HepG2 (cell line): Measurements from ENCODE around the gene XPNPEP2. TPM values are rescaled to one million over a fixed set of nuclear protein-coding genes. Genes with fewer than 3 reads are reported as not detected.

Source experiments
- ATAC-seq: fragments of 200-7000 bp; cut with Tn5 transposase; 3 replicates; pipeline ENCODE4 v1.9.1; 2020; ENCODE audit warnings: mild to moderate bottlenecking, moderate library complexity
- BruUV-seq: library from RNA; stranded (reverse); fragments of 400-500 nt; replicated peaks from 2 replicates; lab custom pipeline; 2021; lab: Mats Ljungman, UMichigan
- CTCF ChIA-PET: fragments of 300-600 bp; formaldehyde crosslinking; extraction: SDS; loops from one replicate; lab custom pipeline; 2021; ENCODE audit warnings: low total read pairs, inconsistent platforms, low intra/inter-chr PET ratio; lab: Yijun Ruan, JAX
- POLR2A ChIA-PET: fragments of 350-600 bp; sonication (Branson Sonifier 250); formaldehyde crosslinking; loops from one replicate; lab custom pipeline; 2020; ENCODE audit warnings: antibody characterized with exemption, inconsistent platforms; lab: Yijun Ruan, JAX
- DNase-seq: peaks from one replicate; pipeline ENCODE4 v3.0.0-alpha.2; 2015; ENCODE audit warnings: low spot score
- FAIRE-seq: peaks from 3 replicates; lab custom pipeline; 2011; peaks lifted over from hg19 to GRCh38; lab: Jason Lieb, UNC
- H2AFZ ChIP-seq: one replicate; pipeline ENCODE4 v1.6.1; 2011; ENCODE audit warnings: low read length, inconsistent platforms
- H3K27ac ChIP-seq: fragments of 300-600 bp; 3 replicates; pipeline ENCODE4 v1.8.0; 2011; ENCODE audit warnings: mixed run types, mild to moderate bottlenecking, mixed read lengths, low read length, inconsistent platforms; ENCODE audit not compliant: insufficient read depth; ENCODE audit errors: extremely low read length
- H3K27me3 ChIP-seq, 2 experiments: fragments of 200-600 bp in 1 of 2; 2 replicates in 1 of 2; 3 replicates in 1 of 2; pipeline versions ENCODE4 v1.6.0 to v1.8.0; 2011; ENCODE audit warnings: low read length in 2 of 2, mild to moderate bottlenecking in 2 of 2, moderate library complexity in 2 of 2, inconsistent platforms in 1 of 2; ENCODE audit not compliant: insufficient read depth in 2 of 2, control insufficient read depth in 1 of 2
- H3K36me3 ChIP-seq, 2 experiments: fragments of 200-600 bp in 1 of 2; replicated peaks in 1 of 2; 2 replicates in 1 of 2; 3 replicates in 1 of 2; pipeline versions ENCODE4 v1.5.1 to v1.8.0; 2011; ENCODE audit warnings: low read length in 2 of 2, inconsistent platforms in 1 of 2; ENCODE audit not compliant: insufficient read depth in 2 of 2, control insufficient read depth in 1 of 2
- H3K4me1 ChIP-seq: 2 replicates; pipeline ENCODE4 v1.5.1; 2012; ENCODE audit warnings: low read length, inconsistent platforms; ENCODE audit not compliant: insufficient read depth
- H3K4me2 ChIP-seq: 2 replicates; pipeline ENCODE4 v1.6.0; 2011; ENCODE audit warnings: low read depth, low read length, inconsistent platforms
- H3K4me3 ChIP-seq, 3 experiments: fragments of 200-600 bp in 1 of 3; sonication (generic), shearing (Covaris generic) in 1 of 3; replicated peaks in 1 of 3; 2 replicates each; pipeline ENCODE4 v1.5.1; 2011 to 2016; ENCODE audit warnings: low read length in 3 of 3, inconsistent platforms in 2 of 3, low read depth in 2 of 3, mild to moderate bottlenecking in 2 of 3, control low read depth in 1 of 3, mixed read lengths in 1 of 3; ENCODE audit not compliant: insufficient read depth in 1 of 3
- H3K79me2 ChIP-seq: one replicate; pipeline ENCODE4 v1.6.1; 2011; ENCODE audit warnings: low read length, inconsistent platforms; ENCODE audit not compliant: insufficient read depth
- H3K9ac ChIP-seq: 2 replicates; pipeline ENCODE4 v1.6.0; 2011; ENCODE audit warnings: mild to moderate bottlenecking, low read depth, low read length, inconsistent platforms; ENCODE audit not compliant: insufficient read depth
- H3K9me3 ChIP-seq: 2 replicates; pipeline ENCODE4 v1.5.1; 2012; ENCODE audit warnings: mild to moderate bottlenecking, low read length
- H4K20me1 ChIP-seq: 2 replicates; pipeline ENCODE4 v1.6.0; 2011; ENCODE audit warnings: inconsistent platforms, mild to moderate bottlenecking, low read length, moderate library complexity; ENCODE audit not compliant: insufficient read depth
- ESRRA ChIP-seq: sonication (generic); formaldehyde crosslinking; IDR thresholded peaks from 2 replicates; pipeline ENCODE4 v1.5.1; 2020; ENCODE audit warnings: mild to moderate bottlenecking, low read depth, missing genetic modification reagents
- NAIF1 ChIP-seq: sonication (generic); formaldehyde crosslinking; IDR thresholded peaks from 2 replicates; pipeline ENCODE4 v1.5.0; 2020; ENCODE audit warnings: mild to moderate bottlenecking, missing genetic modification reagents, borderline replicate concordance
- ZBTB42 ChIP-seq: sonication (generic); formaldehyde crosslinking; IDR thresholded peaks from 2 replicates; pipeline ENCODE4 v1.5.0; 2020; ENCODE audit warnings: mild to moderate bottlenecking, missing genetic modification reagents
- ZNF224 ChIP-seq: sonication (generic); formaldehyde crosslinking; IDR thresholded peaks from 2 replicates; pipeline ENCODE4 v1.5.0; 2020; ENCODE audit warnings: mild to moderate bottlenecking, missing genetic modification reagents
- WGBS: methylation state at CpG from one replicate; pipeline ENCODE4 v1.1.6; 2017; ENCODE audit warnings: low lambda C conversion rate; 5-methylcytosine and 5-hydroxymethylcytosine counted together
- in situ Hi-C: cut with HindIII; loops from 2 replicates; pipeline ENCODE4 v1.10.0; 2017; ENCODE audit warnings: low pct_unique_long_range_greater_than_20kb; ENCODE audit not compliant: extremely low pct_ligation_motif_present
- intact Hi-C: fragments of 100-400 bp; cut with micrococcal nuclease; formaldehyde crosslinking; loops from one replicate; pipeline ENCODE4 v1.10.0; 2022; ENCODE audit not compliant: unreplicated experiment
- polyA plus RNA-seq, 8 experiments: library from polyadenylated mRNA; depleted of rRNA in 3 of 8; stranded (reverse) in 7 of 8; unstranded in 1 of 8; fragments of >200 nt; fragmentation: Illumina TruSeq in 4 of 8; extraction: Trizol in 4 of 8; gene quantifications; 2 replicates each; pipeline versions ENCODE4 v1.2.1 to v1.2.3, GENCODE V29; 2011 to 2016; ENCODE audit warnings: low read depth in 4 of 8, missing spikeins in 1 of 8, mixed read lengths in 1 of 8; ENCODE audit not compliant: insufficient read depth in 1 of 8
- total RNA-seq, 5 experiments: library from RNA; depleted of rRNA; stranded (reverse); fragments of >200 nt; fragmentation: Illumina TruSeq; extraction: Trizol; gene quantifications; 2 replicates each; pipeline ENCODE4 v1.2.3, GENCODE V29; 2016; ENCODE audit warnings: low read depth in 1 of 5
- TF ChIP-seq, protein P1 (sequence below): IDR thresholded peaks from 2 replicates; pipeline ENCODE4 v1.6.1; 2016; ENCODE audit warnings: mild to moderate bottlenecking, missing biosample characterization, missing genetic modification reagents
- TF ChIP-seq, protein P2 (sequence below): sonication (generic); formaldehyde crosslinking; IDR thresholded peaks from 2 replicates; pipeline ENCODE4 v1.5.1; 2020; ENCODE audit warnings: missing genetic modification reagents, mild to moderate bottlenecking, borderline replicate concordance
- TF ChIP-seq, protein P3 (sequence below): sonication (generic); formaldehyde crosslinking; IDR thresholded peaks from 2 replicates; pipeline ENCODE4 v1.4.0; 2020; ENCODE audit warnings: missing genetic modification reagents

Gene XPNPEP2
- total and polyA plus RNA-seq, 2 of the 13 experiments (the other 11 are each of a cell fraction or from before 2014, with no cell fraction given): 1.1 to 1.8 TPM

DNA sequence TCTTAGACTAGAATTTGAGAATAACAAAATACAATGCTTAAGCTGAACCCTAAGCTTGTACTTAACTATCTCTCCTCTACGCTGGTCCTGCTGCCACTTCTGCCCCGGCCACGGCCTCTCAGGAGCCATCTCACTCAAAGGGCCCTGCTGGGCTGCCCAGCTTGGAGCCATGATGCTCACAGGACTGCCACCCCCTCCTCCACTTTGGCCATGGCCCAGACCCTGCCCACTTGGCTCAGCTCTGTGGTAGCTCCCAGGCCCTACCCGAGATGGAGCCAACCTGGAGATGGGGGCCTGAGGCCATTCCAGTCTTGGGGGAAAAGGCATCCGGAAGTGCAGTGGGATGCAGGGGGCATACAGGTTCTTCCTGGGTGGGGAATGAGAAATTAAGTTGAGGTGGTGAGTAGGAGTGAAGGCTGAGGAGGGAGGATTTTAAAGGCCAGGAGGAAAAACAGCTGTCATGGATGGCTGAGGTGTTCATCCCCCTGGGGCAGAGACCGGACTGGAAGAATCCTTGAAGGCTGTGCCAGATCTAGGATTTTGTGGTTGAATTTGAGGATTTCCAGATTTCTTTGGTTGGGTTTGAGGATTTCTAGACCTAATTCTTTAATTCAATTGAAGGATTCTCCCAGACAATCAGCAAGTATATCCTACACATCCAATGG lies 41.8 kb downstream of the XPNPEP2 start:
- BruUV-seq: no TSS peak
- no peaks in the 10 kb centered on the region for H3K27me3 ChIP-seq
- H3K4me2 ChIP-seq: no peak overlapping the region
- H3K27ac ChIP-seq: no peak overlapping the region
- no peak for FAIRE-seq
- peaks cover 20% of the 10 kb centered on the region for H3K4me1 ChIP-seq
- in situ Hi-C loops: no loop called here
- no peak for DNase-seq
- no peaks in the 10 kb centered on the region for H3K79me2 ChIP-seq
- H3K4me3 ChIP-seq: no peak overlapping the region
- H2AFZ ChIP-seq: no peak overlapping the region
- H3K36me3 ChIP-seq: no peaks in the 10 kb centered on the region
- H4K20me1 ChIP-seq: no peaks in the 10 kb centered on the region
- no peaks in the 10 kb centered on the region for H3K9me3 ChIP-seq
- no peak overlapping the region for H3K9ac ChIP-seq
- WGBS: 54% methylated on average over 5 of the region's 6 CpGs
- intact Hi-C loops: no loop called here
- ChIA-PET CTCF (no interaction called here), POLR2A (no interaction called here)
- TF ChIP-seq, protein P1, sequence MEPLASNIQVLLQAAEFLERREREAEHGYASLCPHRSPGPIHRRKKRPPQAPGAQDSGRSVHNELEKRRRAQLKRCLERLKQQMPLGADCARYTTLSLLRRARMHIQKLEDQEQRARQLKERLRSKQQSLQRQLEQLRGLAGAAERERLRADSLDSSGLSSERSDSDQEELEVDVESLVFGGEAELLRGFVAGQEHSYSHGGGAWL (CRISPR knock-in tag): no peak
- TF ChIP-seq NAIF1 (CRISPR knock-in tag) (no peak), ZBTB42 (CRISPR knock-in tag) (no peak), ZNF224 (no peak), ESRRA (CRISPR knock-in tag) (no peak)
- TF ChIP-seq, protein P2, sequence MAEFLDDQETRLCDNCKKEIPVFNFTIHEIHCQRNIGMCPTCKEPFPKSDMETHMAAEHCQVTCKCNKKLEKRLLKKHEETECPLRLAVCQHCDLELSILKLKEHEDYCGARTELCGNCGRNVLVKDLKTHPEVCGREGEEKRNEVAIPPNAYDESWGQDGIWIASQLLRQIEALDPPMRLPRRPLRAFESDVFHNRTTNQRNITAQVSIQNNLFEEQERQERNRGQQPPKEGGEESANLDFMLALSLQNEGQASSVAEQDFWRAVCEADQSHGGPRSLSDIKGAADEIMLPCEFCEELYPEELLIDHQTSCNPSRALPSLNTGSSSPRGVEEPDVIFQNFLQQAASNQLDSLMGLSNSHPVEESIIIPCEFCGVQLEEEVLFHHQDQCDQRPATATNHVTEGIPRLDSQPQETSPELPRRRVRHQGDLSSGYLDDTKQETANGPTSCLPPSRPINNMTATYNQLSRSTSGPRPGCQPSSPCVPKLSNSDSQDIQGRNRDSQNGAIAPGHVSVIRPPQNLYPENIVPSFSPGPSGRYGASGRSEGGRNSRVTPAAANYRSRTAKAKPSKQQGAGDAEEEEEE (CRISPR knock-in tag): no peak
- TF ChIP-seq, protein P3, sequence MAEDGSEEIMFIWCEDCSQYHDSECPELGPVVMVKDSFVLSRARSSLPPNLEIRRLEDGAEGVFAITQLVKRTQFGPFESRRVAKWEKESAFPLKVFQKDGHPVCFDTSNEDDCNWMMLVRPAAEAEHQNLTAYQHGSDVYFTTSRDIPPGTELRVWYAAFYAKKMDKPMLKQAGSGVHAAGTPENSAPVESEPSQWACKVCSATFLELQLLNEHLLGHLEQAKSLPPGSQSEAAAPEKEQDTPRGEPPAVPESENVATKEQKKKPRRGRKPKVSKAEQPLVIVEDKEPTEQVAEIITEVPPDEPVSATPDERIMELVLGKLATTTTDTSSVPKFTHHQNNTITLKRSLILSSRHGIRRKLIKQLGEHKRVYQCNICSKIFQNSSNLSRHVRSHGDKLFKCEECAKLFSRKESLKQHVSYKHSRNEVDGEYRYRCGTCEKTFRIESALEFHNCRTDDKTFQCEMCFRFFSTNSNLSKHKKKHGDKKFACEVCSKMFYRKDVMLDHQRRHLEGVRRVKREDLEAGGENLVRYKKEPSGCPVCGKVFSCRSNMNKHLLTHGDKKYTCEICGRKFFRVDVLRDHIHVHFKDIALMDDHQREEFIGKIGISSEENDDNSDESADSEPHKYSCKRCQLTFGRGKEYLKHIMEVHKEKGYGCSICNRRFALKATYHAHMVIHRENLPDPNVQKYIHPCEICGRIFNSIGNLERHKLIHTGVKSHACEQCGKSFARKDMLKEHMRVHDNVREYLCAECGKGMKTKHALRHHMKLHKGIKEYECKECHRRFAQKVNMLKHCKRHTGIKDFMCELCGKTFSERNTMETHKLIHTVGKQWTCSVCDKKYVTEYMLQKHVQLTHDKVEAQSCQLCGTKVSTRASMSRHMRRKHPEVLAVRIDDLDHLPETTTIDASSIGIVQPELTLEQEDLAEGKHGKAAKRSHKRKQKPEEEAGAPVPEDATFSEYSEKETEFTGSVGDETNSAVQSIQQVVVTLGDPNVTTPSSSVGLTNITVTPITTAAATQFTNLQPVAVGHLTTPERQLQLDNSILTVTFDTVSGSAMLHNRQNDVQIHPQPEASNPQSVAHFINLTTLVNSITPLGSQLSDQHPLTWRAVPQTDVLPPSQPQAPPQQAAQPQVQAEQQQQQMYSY (CRISPR knock-in tag): no peak
- ATAC-seq: no peak
